Measurements from ENCODE around the gene CYP2W1.
"Not testable (repeated sequence)": the region's sequence is repeated elsewhere in the genome, so short reads cannot be mapped to it uniquely, and the experiment has no call there.

The CYP2W1 gene

GRCh38 chr7:951881-952547 is 31.0 kb upstream of the CYP2W1 start:
- no peak for DNase-seq (ENCODE audit: low read depth)

- no peak for DNase-seq (ENCODE audit: low read depth)
Observed at GRCh38 chr7:952548-953441, 30.2 kb upstream of the CYP2W1 start.

GRCh38 chr7:953547-954327 is 29.2 kb upstream of the CYP2W1 start:
- DNase-seq (ENCODE audit: low read depth): no peak

- DNase-seq (ENCODE audit: low read depth): no peak
Observed at GRCh38 chr7:954330-955238, 28.4 kb upstream of the CYP2W1 start, which contains the start of gene ADAP1. Gene ADAP1, minus strand, starts transcription at chr7:954680. Its CDS starts 203 bp downstream, at chr7:954477.

GRCh38 chr7:956031-956430 is 26.9 kb upstream of the CYP2W1 start:
- DNase-seq (ENCODE audit: low read depth): no peak

GRCh38 chr7:957418-958220 is 25.4 kb upstream of the CYP2W1 start:
- no peak for DNase-seq (ENCODE audit: low read depth)

GRCh38 chr7:958221-959200 is 24.5 kb upstream of the CYP2W1 start:
- DNase-seq (ENCODE audit: low read depth): no peak

- DNase-seq (ENCODE audit: low read depth): no peak
Observed at GRCh38 chr7:959271-959670, 23.7 kb upstream of the CYP2W1 start.

- not testable (repeated sequence) for DNase-seq (ENCODE audit: low read depth)
Observed at GRCh38 chr7:959740-960139, 23.2 kb upstream of the CYP2W1 start.

- no peak for DNase-seq (ENCODE audit: low read depth)
Observed at GRCh38 chr7:960269-960871, 22.6 kb upstream of the CYP2W1 start.

GRCh38 chr7:960972-961371 is 22.0 kb upstream of the CYP2W1 start:
- not testable (repeated sequence) for DNase-seq (ENCODE audit: low read depth)

- no peak for DNase-seq (ENCODE audit: low read depth)
Observed at GRCh38 chr7:961546-962400, 21.2 kb upstream of the CYP2W1 start.

- DNase-seq (ENCODE audit: low read depth): no peak
Observed at GRCh38 chr7:962401-963081, 20.4 kb upstream of the CYP2W1 start.

- DNase-seq (ENCODE audit: low read depth): no peak
Observed at GRCh38 chr7:963236-964078, 19.5 kb upstream of the CYP2W1 start.

GRCh38 chr7:964401-965231 is 18.4 kb upstream of the CYP2W1 start:
- DNase-seq (ENCODE audit: low read depth): no peak
